Right atrium auricular region (tissue), 2 donors: Measurements from ENCODE around the gene DISC1. TPM values are rescaled to one million over a fixed set of nuclear protein-coding genes. Genes with fewer than 3 reads are reported as not detected.

Experiments
- DNase-seq: peaks from one replicate; pipeline ENCODE4 v3.0.0-alpha.2; 2019; ENCODE audit warnings: low spot score
- H3K27ac ChIP-seq, 2 donors: fragments of 200-600 bp; sonication (generic); 1 replicate in 1 of 2; 2 replicates in 1 of 2; pipeline ENCODE4 v1.5.1; 2016 to 2019
- H3K27me3 ChIP-seq, 2 donors: fragments of 200-600 bp; sonication (generic); one replicate each; pipeline versions ENCODE4 v1.5.1 to v1.6.0; 2017 to 2019
- H3K36me3 ChIP-seq: fragments of 200-600 bp; sonication (generic); one replicate; pipeline ENCODE4 v1.5.1; 2016
- H3K4me1 ChIP-seq, 2 donors: fragments of 200-600 bp; sonication (generic); one replicate each; pipeline versions ENCODE4 v1.5.1 to v1.6.0; 2017 to 2019
- H3K4me3 ChIP-seq, 2 donors: fragments of 200-600 bp; sonication (generic); 1 replicate in 1 of 2; 2 replicates in 1 of 2; pipeline ENCODE4 v1.5.1; 2017 to 2019; ENCODE audit warnings: mild to moderate bottlenecking in 1 of 2, moderate library complexity in 1 of 2
- H3K9me3 ChIP-seq, 2 donors: fragments of 200-600 bp; sonication (generic); one replicate each; pipeline ENCODE4 v1.5.1; 2019
- total RNA-seq, 2 donors: library from RNA; depleted of rRNA; stranded (reverse); fragments of >200 nt; gene quantifications; one replicate each; pipeline ENCODE4 v1.1.0, GENCODE V29; 2016
- TF ChIP-seq, protein P1 (sequence below), 2 donors: fragments of 200-600 bp; sonication (generic); IDR thresholded peaks; one replicate each; pipeline ENCODE4 v1.5.1; 2019; ENCODE audit warnings: antibody characterized with exemption in 2 of 2

Gene DISC1
- total RNA-seq, 2 donors from 2014 or later = 1.8 to 5.3 TPM

DNA sequence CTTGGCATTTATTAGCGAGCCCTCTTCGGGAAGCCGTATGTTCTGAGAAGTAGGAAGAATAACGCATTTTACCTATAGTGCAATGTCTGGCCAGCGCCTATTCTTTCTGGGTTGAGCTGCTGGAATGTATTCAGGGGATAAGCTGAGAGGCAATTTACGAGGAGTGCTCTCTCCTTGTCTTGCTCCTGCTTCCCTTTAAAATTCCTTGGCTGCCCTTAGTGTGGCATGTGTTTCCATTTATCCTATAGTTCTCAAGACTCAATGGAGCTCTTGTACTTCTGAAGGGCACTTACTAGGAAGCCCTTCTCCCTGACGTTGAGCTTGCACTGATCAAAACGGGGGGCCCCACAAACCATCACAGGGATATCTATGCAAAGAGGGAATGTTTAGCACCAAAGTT lies 364.6 kb downstream of the DISC1 start:
- H3K4me3 ChIP-seq = no peak overlapping the region
- TF ChIP-seq, protein P1, sequence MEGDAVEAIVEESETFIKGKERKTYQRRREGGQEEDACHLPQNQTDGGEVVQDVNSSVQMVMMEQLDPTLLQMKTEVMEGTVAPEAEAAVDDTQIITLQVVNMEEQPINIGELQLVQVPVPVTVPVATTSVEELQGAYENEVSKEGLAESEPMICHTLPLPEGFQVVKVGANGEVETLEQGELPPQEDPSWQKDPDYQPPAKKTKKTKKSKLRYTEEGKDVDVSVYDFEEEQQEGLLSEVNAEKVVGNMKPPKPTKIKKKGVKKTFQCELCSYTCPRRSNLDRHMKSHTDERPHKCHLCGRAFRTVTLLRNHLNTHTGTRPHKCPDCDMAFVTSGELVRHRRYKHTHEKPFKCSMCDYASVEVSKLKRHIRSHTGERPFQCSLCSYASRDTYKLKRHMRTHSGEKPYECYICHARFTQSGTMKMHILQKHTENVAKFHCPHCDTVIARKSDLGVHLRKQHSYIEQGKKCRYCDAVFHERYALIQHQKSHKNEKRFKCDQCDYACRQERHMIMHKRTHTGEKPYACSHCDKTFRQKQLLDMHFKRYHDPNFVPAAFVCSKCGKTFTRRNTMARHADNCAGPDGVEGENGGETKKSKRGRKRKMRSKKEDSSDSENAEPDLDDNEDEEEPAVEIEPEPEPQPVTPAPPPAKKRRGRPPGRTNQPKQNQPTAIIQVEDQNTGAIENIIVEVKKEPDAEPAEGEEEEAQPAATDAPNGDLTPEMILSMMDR (IDR thresholded peaks at IDR 0.05) = no peak
- DNase-seq = no peak
- no peaks in the 10 kb centered on the region for H3K9me3 ChIP-seq
- no peak overlapping the region for H3K27ac ChIP-seq
- H3K36me3 ChIP-seq = no peaks in the 10 kb centered on the region
- no peaks in the 10 kb centered on the region for H3K27me3 ChIP-seq
- no peaks in the 10 kb centered on the region for H3K4me1 ChIP-seq

DNA sequence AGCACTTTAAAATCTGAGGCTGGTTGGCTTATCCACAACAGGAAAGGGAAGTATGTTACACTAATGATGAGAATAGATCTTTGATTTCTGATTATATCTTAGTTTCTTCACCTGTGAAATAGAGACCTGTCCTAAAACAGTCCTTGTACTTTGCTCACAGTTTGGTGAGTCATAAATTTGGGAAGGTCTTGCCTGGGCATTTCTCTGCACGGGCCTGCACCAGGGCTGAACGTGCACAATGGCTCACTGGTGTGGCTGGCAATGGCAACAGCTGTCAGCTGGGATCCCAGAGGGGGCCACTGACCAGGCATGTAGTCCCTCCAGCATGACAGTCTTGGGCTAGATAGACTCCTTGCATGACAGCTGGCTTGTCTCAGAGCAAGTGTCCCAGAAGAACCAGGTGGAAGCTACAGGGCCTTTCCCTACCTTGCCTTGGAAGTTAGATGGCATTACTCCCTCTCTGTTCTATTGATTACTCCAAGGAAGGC lies 367.4 kb downstream of the DISC1 start:
- H3K27me3 ChIP-seq = no peaks in the 10 kb centered on the region
- H3K36me3 ChIP-seq = no peaks in the 10 kb centered on the region
- no peak overlapping the region for H3K4me3 ChIP-seq
- no peaks in the 10 kb centered on the region for H3K4me1 ChIP-seq
- TF ChIP-seq, protein P1 (IDR thresholded peaks at IDR 0.05) = no peak
- H3K9me3 ChIP-seq = no peaks in the 10 kb centered on the region
- DNase-seq = no peak
- no peak overlapping the region for H3K27ac ChIP-seq

DNA sequence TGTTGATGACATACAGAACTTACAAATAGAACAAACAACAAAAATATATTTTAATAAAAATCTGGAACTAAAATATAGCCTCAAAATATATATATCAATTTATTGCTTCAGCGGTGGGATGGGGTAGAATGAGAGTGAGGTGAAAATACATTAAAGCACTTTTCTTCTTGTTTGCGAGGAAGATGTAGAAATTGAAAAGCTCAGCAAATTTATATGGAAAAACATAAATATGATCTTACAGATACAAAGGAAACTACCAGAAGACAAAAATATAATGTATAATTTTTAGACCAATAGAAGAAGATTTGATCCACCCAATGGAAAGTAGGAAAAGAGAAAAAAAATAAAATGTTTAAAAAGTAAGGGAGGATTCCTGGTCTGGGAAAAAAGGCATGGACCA lies 372.2 kb downstream of the DISC1 start:
- H3K4me1 ChIP-seq = no peaks in the 10 kb centered on the region
- H3K27ac ChIP-seq = no peak overlapping the region
- no peaks in the 10 kb centered on the region for H3K27me3 ChIP-seq
- H3K9me3 ChIP-seq = no peaks in the 10 kb centered on the region
- TF ChIP-seq, protein P1 (IDR thresholded peaks at IDR 0.05) = no peak
- DNase-seq = no peak
- H3K4me3 ChIP-seq = no peak overlapping the region
- H3K36me3 ChIP-seq = no peaks in the 10 kb centered on the region

DNA sequence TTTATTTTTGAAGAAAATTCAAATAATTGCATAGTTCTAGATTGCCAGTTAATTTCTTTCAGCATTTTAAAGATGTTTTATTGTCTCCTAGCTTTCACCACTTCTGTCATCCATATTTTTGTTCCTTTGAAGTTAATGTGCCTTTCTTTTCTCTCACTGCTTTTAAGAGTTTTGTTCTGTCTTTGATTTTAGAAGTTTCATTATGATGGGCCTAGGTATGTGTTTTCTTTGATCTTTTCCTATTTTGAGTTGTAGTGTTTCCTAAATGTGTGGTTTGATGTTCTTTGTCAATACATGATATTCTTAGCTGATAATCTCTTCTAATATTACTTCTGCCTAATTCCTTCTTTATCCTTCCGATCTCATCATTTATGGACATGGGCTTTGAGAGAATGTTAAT lies 378.7 kb downstream of the DISC1 start:
- H3K27ac ChIP-seq = no peak overlapping the region
- H3K4me3 ChIP-seq = no peak overlapping the region
- no peaks in the 10 kb centered on the region for H3K36me3 ChIP-seq
- DNase-seq = no peak
- H3K27me3 ChIP-seq = no peaks in the 10 kb centered on the region
- no peaks in the 10 kb centered on the region for H3K4me1 ChIP-seq
- TF ChIP-seq, protein P1 (IDR thresholded peaks at IDR 0.05) = no peak
- no peaks in the 10 kb centered on the region for H3K9me3 ChIP-seq

DNA sequence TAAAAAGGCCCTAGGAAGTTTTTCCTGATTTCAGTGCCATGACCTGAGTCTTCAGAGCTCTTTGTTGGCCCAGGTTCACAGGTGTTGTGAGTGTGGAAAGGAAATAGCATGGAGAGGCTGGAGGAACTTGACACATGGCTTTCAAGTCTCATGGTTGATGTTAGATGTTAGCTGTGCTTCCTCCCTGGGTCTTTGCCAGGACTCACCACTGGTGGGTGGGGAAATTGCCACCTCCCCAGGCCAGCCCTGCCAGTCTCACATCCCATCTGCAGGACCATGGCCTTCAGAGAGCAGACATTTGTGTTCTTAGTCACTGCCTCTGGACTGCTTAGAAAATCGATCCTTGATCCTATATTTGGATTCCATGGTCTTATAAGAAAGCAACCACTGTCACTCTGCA lies 383.2 kb downstream of the DISC1 start:
- Histone ChIP-seq H3K27me3 (no peaks in the 10 kb centered on the region), H3K9me3 (no peaks in the 10 kb centered on the region), H3K4me3 (no peak overlapping the region), H3K4me1 (peaks cover 0 to 21% of the 10 kb centered on the region in 2 donors), H3K27ac (no peak overlapping the region), H3K36me3 (no peaks in the 10 kb centered on the region)
- DNase-seq = no peak
- TF ChIP-seq, protein P1 (IDR thresholded peaks at IDR 0.05) = no peak

DNA sequence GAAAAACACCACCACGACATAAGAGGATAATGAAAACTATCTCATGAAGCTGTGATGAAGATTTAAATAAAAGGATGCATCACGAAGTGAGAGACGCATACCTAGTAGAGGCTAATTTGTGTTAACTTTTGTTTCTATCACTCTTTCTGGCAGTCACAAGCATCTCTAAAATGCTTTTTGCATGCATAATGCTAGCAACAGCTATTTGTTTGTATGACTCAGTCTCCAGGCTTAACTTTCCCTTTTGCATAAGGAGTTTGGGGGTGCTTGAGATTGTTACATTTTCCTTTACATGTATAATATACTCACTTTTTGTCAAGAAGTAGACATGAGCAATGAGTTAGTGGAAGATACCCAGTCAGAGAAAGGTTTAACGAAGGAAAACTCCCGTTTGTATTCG lies 385.4 kb downstream of the DISC1 start:
- Histone ChIP-seq H3K9me3 (no peaks in the 10 kb centered on the region), H3K27ac (no peak overlapping the region)
- no peak for DNase-seq

More for the DNA sequence above, 385.4 kb downstream of the DISC1 start:
- H3K4me3 ChIP-seq = no peak overlapping the region
- TF ChIP-seq, protein P1 (IDR thresholded peaks at IDR 0.05) = no peak
- H3K4me1 ChIP-seq = peaks cover 0 to 21% of the 10 kb centered on the region in 2 donors
- H3K27me3 ChIP-seq = no peaks in the 10 kb centered on the region
- H3K36me3 ChIP-seq = no peaks in the 10 kb centered on the region
